A673 (cell line): Measurements from ENCODE around the gene PPP1R14D. TPM values are rescaled to one million over a fixed set of nuclear protein-coding genes. Genes with fewer than 3 reads are reported as not detected.

Source experiments
- BruUV-seq: library from RNA; stranded (reverse); fragments of 400-500 nt; replicated peaks from 2 replicates; lab custom pipeline; 2021; lab: Mats Ljungman, UMichigan
- CTCF ChIA-PET: fragments of 300-600 bp; sonication (Branson Sonifier 250); formaldehyde crosslinking; loops from one replicate; lab custom pipeline; 2022; ENCODE audit warnings: antibody characterized with exemption; lab: Charles Lee
- POLR2A ChIA-PET: fragments of 300-600 bp; sonication (Branson Sonifier 250); formaldehyde crosslinking; loops from one replicate; lab custom pipeline; 2022; ENCODE audit warnings: antibody characterized with exemption; ENCODE audit not compliant: low non-redundant PET; lab: Charles Lee
- DNase-seq: peaks from one replicate; pipeline ENCODE4 v3.0.0-alpha.2; 2015; ENCODE audit warnings: low spot score
- H3K27ac ChIP-seq: fragments of 200-600 bp; sonication (generic); 2 replicates; pipeline ENCODE4 v1.5.1; 2016; ENCODE audit warnings: mixed run types, low read depth, mild to moderate bottlenecking, mixed read lengths, antibody characterized with exemption, low read length; ENCODE audit not compliant: poor library complexity, severe bottlenecking
- H3K27me3 ChIP-seq: fragments of 200-600 bp; sonication (generic); replicated peaks from 2 replicates; pipeline ENCODE4 v1.6.1; 2017; ENCODE audit warnings: mixed run types, low read depth, mild to moderate bottlenecking, mixed read lengths, antibody characterized with exemption, low read length; ENCODE audit not compliant: insufficient read depth, poor library complexity
- H3K36me3 ChIP-seq: fragments of 200-600 bp; sonication (generic); 2 replicates; pipeline ENCODE4 v1.6.1; 2016; ENCODE audit warnings: mixed run types, mild to moderate bottlenecking, mixed read lengths, antibody characterized with exemption, low read length; ENCODE audit not compliant: insufficient read depth, poor library complexity, severe bottlenecking
- H3K4me1 ChIP-seq: fragments of 200-600 bp; sonication (generic); 2 replicates; pipeline ENCODE4 v1.6.1; 2017; ENCODE audit warnings: mixed run types, mild to moderate bottlenecking, mixed read lengths, antibody characterized with exemption, low read length; ENCODE audit not compliant: insufficient read depth, poor library complexity, severe bottlenecking
- H3K4me3 ChIP-seq: fragments of 200-600 bp; sonication (generic); 2 replicates; pipeline ENCODE4 v1.5.1; 2016; ENCODE audit warnings: low read depth, mixed run types, mild to moderate bottlenecking, mixed read lengths, low read length; ENCODE audit not compliant: poor library complexity, severe bottlenecking
- H3K9me3 ChIP-seq: fragments of 200-600 bp; sonication (generic); 2 replicates; pipeline ENCODE4 v1.6.1; 2016; ENCODE audit warnings: mixed run types, low read depth, mild to moderate bottlenecking, mixed read lengths, antibody characterized with exemption, low read length; ENCODE audit not compliant: poor library complexity, severe bottlenecking
- EZH2 ChIP-seq: fragments of 200-600 bp; sonication (generic); IDR thresholded peaks from 2 replicates; pipeline ENCODE4 v1.6.1; 2017; ENCODE audit warnings: borderline replicate concordance, low read depth, mild to moderate bottlenecking, mixed read lengths, antibody characterized with exemption, low read length; ENCODE audit not compliant: poor library complexity, severe bottlenecking
- intact Hi-C: fragments of 100-400 bp; cut with micrococcal nuclease; formaldehyde crosslinking; loops from one replicate; pipeline ENCODE4 v1.10.0; 2022; ENCODE audit not compliant: unreplicated experiment
- total RNA-seq: library from RNA; stranded (reverse); gene quantifications from 2 replicates; pipeline ENCODE4 v1.2.3, GENCODE V29; 2021
- TF ChIP-seq, protein P1 (sequence below): fragments of 300-800, 200-600 bp; sonication (generic); conservative IDR thresholded peaks from 2 replicates; pipeline ENCODE4 v1.5.1; 2017; ENCODE audit warnings: low read depth, mild to moderate bottlenecking, antibody characterized with exemption, low read length, moderate library complexity, mixed read lengths

The PPP1R14D gene
- total RNA-seq, 1 experiment from 2014 or later = not detected

DNA sequence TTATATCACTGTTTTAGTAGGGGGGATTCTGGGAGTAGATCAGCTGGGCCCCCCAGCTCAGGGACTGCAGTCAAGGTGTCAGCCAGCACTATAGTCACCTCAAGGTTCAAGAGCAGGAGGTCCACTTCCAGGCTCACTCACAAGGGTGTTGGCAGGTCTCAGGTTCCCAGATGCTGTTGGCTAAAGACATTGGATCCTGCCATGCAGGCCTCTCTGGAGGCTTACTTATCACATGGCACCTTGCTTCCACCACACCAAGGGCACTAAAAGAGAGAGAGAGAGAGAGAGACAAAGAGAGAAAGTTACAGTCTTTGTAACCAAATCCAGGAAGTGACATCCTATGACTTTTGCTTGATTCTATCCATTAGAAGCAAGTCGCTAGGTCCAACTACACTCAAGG, 7.5 kb upstream of the PPP1R14D start:
- no peaks in the 10 kb centered on the region for H3K4me1 ChIP-seq
- H3K27me3 ChIP-seq = no peaks in the 10 kb centered on the region
- intact Hi-C loops = no loop called here
- BruUV-seq = no TSS peak
- CTCF ChIA-PET = no interaction called here
- TF ChIP-seq, protein P1, sequence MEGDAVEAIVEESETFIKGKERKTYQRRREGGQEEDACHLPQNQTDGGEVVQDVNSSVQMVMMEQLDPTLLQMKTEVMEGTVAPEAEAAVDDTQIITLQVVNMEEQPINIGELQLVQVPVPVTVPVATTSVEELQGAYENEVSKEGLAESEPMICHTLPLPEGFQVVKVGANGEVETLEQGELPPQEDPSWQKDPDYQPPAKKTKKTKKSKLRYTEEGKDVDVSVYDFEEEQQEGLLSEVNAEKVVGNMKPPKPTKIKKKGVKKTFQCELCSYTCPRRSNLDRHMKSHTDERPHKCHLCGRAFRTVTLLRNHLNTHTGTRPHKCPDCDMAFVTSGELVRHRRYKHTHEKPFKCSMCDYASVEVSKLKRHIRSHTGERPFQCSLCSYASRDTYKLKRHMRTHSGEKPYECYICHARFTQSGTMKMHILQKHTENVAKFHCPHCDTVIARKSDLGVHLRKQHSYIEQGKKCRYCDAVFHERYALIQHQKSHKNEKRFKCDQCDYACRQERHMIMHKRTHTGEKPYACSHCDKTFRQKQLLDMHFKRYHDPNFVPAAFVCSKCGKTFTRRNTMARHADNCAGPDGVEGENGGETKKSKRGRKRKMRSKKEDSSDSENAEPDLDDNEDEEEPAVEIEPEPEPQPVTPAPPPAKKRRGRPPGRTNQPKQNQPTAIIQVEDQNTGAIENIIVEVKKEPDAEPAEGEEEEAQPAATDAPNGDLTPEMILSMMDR = no peak
- no peak for TF ChIP-seq EZH2
- no peak overlapping the region for H3K27ac ChIP-seq
- no peaks in the 10 kb centered on the region for H3K9me3 ChIP-seq
- POLR2A ChIA-PET = no interaction called here
- H3K36me3 ChIP-seq = no peaks in the 10 kb centered on the region
- DNase-seq = no peak
- no peak overlapping the region for H3K4me3 ChIP-seq

DNA sequence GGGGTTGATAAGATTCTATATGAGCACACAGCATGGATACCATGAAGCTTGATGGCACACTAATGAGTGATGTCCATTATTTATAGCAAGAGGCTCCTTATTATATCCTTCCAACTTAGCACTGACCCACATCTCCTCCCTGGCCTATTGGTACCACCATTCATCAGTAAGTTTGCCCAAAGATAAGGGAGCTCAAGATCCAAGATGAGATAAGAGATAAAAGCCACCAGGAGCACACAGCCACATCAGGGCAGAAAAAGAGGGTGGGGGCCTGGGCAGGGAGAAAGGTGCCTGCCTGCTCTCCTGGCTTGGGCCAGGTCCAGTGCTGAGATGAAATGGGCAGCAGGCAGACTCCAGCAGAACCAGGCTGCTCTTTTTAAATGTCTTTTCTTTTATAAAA, 4.4 kb upstream of the PPP1R14D start:
- Histone ChIP-seq H3K36me3 (no peaks in the 10 kb centered on the region), H3K4me1 (no peaks in the 10 kb centered on the region), H3K9me3 (no peaks in the 10 kb centered on the region), H3K27ac (no peak overlapping the region), H3K27me3 (no peaks in the 10 kb centered on the region), H3K4me3 (no peak overlapping the region)
- intact Hi-C loops = no loop called here
- DNase-seq = no peak
- no TSS peak for BruUV-seq
- CTCF ChIA-PET = no interaction called here
- POLR2A ChIA-PET = no interaction called here
- TF ChIP-seq, protein P1 = no peak
- TF ChIP-seq EZH2 = no peak

DNA sequence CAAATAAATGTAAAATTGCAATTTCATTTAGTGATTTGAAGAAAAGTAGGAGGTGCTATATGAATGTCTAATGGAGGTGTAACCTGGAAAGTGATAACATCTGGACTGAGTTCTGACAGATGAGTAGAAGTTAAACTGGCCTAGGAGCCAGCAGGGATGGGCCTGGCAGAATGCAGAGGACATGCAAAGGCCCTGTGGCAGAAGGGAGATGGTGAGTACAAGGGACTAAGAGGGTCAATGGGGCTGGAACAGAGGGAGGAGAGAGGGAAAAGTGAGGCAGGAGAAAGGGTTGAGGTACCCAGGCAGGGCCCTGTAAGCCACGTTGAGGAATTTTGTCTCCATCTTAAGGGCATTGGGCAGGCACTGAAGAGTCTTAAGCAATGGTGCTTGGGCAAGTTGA, 3.4 kb upstream of the PPP1R14D start:
- no peaks in the 10 kb centered on the region for H3K4me1 ChIP-seq
- CTCF ChIA-PET = no interaction called here
- no TSS peak for BruUV-seq
- H3K27me3 ChIP-seq = no peaks in the 10 kb centered on the region
- intact Hi-C loops = no loop called here
- no peak for TF ChIP-seq EZH2
- TF ChIP-seq, protein P1 = no peak
- no peak overlapping the region for H3K4me3 ChIP-seq
- H3K27ac ChIP-seq = no peak overlapping the region
- POLR2A ChIA-PET = no interaction called here
- no peaks in the 10 kb centered on the region for H3K36me3 ChIP-seq
- no peaks in the 10 kb centered on the region for H3K9me3 ChIP-seq
- DNase-seq = no peak
